ENCODE results near the gene TP53INP2.
"Not testable (repeated sequence)": the region's sequence is repeated elsewhere in the genome, so short reads cannot be mapped to it uniquely, and the experiment has no call there.

The TP53INP2 gene

GRCh38 chr20:34705397-34706301 is 1.5 kb downstream of the TP53INP2 start:
- no peak for DNase-seq (ENCODE audit: low read depth in 2 of 2, low spot score in 1 of 2)

- DNase-seq (ENCODE audit: low read depth in 2 of 2, low spot score in 1 of 2), result no peak
Measured at GRCh38 chr20:34706302-34706875, 2.2 kb downstream of the TP53INP2 start.

GRCh38 chr20:34706912-34707784 is 3.0 kb downstream of the TP53INP2 start:
- no peak for DNase-seq (ENCODE audit: low read depth in 2 of 2, low spot score in 1 of 2)

- DNase-seq (ENCODE audit: low read depth in 2 of 2, low spot score in 1 of 2), result peak in 1 of 2 donors; percentile 21
Measured at GRCh38 chr20:34708621-34709043, 4.5 kb downstream of the TP53INP2 start.

- peak; percentile 52 to 55 for DNase-seq (ENCODE audit: low read depth in 2 of 2, low spot score in 1 of 2)
Measured at GRCh38 chr20:34709044-34709830, 5.1 kb downstream of the TP53INP2 start.

- DNase-seq (ENCODE audit: low read depth in 2 of 2, low spot score in 1 of 2), result peak; percentile 24 to 48
Measured at GRCh38 chr20:34709831-34710567, 5.9 kb downstream of the TP53INP2 start.

GRCh38 chr20:34710568-34710839 is 6.4 kb downstream of the TP53INP2 start:
- DNase-seq (ENCODE audit: low read depth in 2 of 2, low spot score in 1 of 2), result no peak

- DNase-seq (ENCODE audit: low read depth in 2 of 2, low spot score in 1 of 2), result no peak
Measured at GRCh38 chr20:34710861-34711574, 6.9 kb downstream of the TP53INP2 start.

GRCh38 chr20:34711813-34712430 is 7.8 kb downstream of the TP53INP2 start:
- DNase-seq (ENCODE audit: low read depth in 2 of 2, low spot score in 1 of 2), result no peak

- DNase-seq (ENCODE audit: low read depth in 2 of 2, low spot score in 1 of 2), result no peak
Measured at GRCh38 chr20:34712525-34713192, 8.5 kb downstream of the TP53INP2 start.

- DNase-seq (ENCODE audit: low read depth in 2 of 2, low spot score in 1 of 2), result no peak
Measured at GRCh38 chr20:34713194-34713943, 9.2 kb downstream of the TP53INP2 start.

GRCh38 chr20:34713944-34714515 is 9.9 kb downstream of the TP53INP2 start:
- not testable (repeated sequence) for DNase-seq (ENCODE audit: low read depth in 2 of 2, low spot score in 1 of 2)

GRCh38 chr20:34715384-34715783 is 11.2 kb downstream of the TP53INP2 start:
- DNase-seq (ENCODE audit: low read depth in 2 of 2, low spot score in 1 of 2), result no peak

GRCh38 chr20:34716921-34717229 is 12.7 kb downstream of the TP53INP2 start:
- DNase-seq (ENCODE audit: low read depth in 2 of 2, low spot score in 1 of 2), result no peak

- no peak for DNase-seq (ENCODE audit: low read depth in 2 of 2, low spot score in 1 of 2)
Measured at GRCh38 chr20:34717230-34718095, 13.3 kb downstream of the TP53INP2 start.

- DNase-seq (ENCODE audit: low read depth in 2 of 2, low spot score in 1 of 2), result not testable (repeated sequence)
Measured at GRCh38 chr20:34719242-34720017, 15.3 kb downstream of the TP53INP2 start.
